DMS153 (cell line): ENCODE data around the gene TTC28.

Source experiments
- DNase-seq: peaks from one replicate; lab custom pipeline; 2025; lab: John Stamatoyannopoulos, UW

The TTC28 gene

DNA sequence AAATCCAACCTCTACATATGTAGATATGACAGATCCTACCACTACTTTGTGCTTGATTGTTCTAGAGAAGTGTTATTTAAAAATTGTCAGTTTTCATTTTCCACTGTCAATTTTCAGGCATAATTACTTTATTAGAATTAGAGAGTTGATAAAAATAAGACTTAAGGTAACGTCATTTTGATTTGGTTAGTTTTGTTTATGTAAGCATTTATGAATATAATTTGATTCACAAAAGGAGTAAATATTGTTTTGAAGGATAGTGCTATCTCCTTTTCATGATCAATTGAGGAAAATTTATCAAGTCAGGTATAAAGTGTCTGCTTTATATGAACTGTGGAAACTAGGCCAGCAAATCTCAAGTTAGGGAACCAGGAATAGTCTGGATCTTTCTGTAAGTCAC lies 718.0 kb downstream of the TTC28 start:
- no peak for DNase-seq

DNA sequence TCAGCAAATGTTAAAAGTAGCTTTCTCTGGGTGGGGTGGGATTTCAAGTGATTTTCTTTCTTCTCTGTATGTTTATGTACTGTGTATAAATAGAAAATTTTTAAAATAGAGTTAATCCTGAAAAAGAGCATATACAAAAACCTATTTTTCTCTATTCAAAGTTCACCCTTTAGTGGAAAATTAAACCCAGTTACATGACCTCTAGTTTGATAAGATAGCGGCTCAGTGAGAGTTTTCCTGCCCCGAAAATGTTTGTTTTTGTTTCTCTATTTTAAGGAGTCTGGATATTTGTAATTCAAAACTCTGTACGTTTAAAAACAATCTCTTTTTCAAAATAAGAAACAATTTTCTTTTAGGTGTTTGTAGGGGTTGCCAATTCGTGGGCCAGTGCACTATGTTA lies 718.5 kb downstream of the TTC28 start:
- DNase-seq, result no peak

DNA sequence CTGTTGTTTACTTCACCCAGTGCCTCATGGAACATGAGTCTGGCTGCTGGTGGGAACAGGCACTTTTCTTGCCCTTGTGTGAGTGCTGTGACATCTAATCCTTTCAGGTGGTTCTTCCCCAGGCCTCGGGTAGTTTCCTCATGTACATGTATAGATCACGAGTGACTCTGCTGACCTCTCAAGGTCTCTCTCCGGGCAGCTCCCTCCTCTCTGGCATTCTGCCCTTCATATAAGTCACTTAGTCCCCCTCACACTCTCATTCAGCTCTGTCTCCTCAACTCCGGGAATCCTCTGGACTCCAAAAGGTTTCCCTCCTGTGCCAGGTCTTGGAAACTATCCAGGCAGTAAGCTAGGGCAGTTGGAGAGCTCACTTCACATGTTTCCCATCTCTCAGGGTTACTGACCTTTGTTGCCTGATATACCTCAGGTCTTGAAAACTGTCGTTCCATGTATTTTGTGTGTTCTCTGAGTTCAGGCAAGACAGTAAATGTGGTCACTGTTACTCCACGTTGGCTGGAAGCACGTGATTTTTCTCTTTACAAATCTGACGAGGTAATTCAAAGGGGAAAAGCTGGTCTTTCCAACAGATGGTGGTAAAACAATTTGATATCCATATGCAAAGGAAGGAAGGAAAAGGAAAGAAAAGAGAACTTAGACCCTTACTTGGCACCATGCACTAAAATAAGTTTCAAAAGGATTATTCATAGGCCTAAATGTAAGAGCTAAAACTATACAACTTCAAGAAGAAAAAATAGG lies 720.1 kb downstream of the TTC28 start:
- DNase-seq, result no peak

DNA sequence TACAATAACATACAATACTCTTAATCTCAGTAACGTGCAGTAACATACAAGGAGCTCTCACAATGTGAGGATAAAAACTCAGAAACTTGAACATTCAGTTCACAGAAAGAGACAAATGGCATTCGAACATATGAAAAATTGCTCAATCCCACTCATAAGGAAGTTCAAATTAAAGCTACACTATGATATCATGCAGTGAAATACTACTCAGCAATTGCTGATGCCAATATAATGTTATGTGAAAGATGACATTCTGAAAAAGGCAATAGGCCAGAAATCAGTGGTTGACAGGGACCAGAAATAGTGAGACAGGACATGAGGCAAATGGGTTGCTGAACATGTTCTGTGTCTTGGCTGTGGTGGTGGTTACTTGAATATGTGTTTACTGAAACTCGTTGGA lies 726.9 kb downstream of the TTC28 start:
- DNase-seq, result no peak

DNA sequence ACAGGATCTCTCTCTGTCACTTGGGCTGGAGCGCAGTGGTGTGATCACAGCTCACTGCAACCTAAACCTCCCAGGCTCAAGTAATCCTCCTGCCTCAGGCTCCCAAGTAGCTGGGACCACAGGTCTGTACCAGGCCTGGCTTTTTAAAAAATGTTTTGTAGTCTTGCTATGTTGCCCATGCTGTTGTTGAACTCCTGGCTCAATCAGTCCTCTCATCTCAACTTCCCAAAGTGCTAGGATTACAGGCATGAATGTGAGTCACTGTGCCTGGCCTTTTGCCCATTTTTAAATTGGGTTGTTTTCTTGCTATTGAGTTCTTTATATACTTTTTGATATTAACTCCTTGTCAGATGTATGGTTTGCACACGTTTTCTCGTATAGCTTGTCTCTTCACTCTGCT lies 727.5 kb downstream of the TTC28 start:
- DNase-seq, result no peak

DNA sequence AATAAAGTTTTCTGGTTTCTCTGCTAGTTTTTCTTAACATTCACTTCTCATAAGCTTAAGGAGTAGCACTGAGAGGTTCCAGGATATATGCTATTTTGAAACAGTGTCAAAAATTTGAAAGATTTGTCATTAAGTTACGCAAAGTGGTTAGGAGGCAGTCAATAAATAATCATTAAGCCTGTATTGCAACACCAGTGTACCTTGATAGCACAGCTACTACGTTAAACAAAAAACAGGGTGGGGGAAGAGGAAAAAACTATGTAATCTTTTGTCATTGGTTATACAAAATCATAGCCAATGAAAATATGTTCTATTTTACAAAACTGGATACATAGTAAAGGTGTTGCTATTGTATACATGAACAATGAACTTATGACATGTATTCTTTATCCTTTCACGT lies 730.2 kb downstream of the TTC28 start:
- no peak for DNase-seq

DNA sequence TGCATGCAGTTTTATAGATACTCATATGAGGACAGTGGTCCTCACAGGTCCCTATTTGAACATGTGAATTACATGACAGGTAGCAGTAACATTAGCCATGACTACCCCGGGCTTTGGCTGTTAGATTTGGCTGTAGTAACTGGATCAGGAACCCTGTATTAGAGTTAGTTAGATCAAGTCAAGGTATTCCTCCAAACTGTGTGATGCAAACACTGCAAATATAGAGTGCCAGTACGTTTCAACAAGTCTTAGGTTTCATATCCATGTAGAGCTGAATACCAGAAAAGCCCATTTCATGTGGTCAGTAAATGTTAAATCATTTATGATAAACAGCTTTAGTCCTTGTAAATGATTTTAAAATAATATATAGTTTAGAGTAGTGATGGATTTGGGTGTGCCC lies 731.1 kb downstream of the TTC28 start:
- DNase-seq, result no peak

DNA sequence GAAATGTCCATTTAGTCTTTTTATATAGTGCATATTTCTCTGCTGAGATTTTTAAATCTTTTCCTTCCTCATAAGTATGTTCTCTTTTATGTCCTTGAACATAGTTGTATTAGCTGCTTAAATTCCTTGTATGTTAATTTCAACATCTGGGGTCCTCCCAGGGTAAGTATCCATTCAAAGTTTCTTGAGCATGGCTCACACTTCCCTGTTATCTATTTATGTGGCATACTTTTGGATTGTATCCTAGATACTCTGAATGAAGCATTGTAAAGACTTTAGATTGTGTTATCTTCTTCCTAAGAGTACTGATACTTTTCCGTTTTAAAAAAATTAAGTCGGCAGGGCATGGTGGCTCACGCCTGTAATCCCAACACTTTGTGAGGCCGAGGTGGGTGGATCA lies 732.2 kb downstream of the TTC28 start:
- no peak for DNase-seq

DNA sequence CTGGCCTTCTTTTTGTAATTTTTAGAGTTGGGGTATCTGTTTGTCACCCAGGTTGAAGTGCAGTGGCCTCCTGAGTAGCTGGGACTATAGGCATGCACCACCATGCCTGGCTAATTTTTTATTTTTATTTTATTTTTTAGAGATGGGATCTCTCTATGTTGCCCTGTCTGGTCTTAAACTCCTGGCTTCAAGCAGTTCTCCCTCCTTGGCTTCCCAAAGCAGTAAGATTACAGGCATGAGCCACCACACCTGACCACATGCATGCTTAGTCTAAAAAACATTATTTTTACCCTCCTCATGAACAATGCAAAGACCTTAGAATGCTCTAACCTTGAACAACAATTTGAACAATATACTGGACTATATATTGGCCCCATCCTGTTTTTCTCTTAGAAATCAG lies 738.5 kb downstream of the TTC28 start:
- no peak for DNase-seq

DNA sequence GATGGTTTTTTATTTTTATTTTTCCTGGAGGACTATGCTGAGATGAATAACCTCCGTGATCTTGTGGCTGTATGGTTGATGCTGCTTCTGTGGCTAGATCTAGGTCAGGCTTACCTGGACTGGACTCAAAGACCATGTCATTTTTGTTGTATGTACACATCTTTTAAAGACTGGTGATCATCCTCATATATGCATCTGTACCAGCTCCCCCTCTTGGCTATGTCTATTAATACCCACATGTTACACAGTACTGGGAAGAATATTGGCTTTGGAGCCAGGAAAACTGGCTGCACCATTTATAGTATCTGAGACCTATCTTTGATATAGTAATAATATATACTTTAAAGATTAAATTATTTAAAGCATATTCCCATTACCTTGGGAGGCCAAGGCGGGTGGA lies 742.2 kb downstream of the TTC28 start:
- no peak for DNase-seq

DNA sequence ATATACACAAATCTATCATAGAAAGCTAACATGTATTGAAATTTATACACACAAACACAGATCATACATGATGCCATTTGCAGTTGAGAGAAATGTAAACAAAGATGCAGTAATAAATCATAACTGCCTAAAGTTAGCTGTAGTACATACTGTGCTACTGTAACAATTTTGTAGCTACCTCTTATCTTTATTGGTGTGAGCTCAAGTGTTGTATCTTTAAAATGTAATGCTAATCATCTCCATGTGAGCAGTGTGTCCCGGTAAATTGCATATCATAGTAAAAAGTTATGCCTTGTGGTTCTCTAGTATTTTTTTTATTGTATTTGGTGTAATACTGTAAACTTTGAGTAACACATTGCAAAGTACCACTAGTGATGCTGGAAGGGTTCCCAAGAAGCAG lies 743.7 kb downstream of the TTC28 start:
- DNase-seq, result no peak

DNA sequence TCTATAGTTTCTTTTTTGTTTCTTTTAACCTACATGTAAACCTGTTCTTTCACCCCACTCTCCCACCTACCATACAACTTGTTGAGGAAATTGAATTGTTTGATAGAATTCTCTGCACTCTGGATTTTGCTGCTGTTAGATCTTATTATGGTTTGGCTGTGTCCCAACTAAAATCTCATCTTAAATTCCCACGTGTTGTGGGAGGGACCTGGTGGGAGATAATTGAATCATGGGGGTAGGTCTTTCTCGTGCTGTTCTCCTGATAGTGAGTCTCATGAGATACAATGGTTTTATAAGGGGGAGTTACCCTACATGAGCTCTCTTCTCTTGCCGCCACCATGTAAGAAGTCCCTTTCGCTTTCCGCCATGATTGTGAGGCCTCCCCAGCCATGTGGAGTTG lies 745.6 kb downstream of the TTC28 start:
- DNase-seq, result no peak

DNA sequence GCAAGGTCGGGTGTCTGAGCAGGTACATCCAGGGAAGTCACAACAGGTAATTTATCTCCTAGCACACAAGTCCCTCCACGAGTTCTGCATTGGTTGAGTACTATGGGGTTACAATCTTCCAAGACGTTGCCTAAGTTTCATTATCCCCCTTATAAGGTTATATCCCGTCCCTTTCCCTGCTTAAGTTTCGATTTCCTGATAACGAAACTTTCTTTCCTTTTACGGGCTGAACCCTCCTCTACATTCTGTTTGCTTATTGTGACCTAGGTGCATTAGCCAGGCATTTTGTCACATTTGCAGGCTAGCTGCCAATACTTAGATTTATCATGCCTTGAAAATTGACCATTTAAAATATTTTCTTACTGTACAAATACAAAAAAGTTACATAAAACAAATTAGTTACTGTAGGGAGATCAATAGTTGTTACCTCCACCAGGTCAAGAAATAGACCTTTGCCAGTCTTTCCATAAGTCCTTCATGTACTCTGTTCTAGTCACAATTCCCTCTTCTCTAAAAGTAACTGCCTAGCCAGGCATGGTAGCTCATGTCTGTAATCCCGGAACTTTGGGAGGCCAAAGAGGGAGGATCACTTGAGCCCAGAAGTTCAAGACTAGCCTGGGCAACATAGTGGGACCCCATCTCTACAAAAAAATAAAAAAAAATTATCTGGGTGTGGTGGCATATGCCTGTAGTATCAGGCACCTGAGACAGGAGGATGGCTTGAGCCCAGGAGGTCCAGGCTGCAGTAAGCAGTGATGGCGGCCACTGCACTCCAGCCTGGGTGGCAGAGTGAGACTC lies 746.3 kb downstream of the TTC28 start:
- DNase-seq, result no peak

DNA sequence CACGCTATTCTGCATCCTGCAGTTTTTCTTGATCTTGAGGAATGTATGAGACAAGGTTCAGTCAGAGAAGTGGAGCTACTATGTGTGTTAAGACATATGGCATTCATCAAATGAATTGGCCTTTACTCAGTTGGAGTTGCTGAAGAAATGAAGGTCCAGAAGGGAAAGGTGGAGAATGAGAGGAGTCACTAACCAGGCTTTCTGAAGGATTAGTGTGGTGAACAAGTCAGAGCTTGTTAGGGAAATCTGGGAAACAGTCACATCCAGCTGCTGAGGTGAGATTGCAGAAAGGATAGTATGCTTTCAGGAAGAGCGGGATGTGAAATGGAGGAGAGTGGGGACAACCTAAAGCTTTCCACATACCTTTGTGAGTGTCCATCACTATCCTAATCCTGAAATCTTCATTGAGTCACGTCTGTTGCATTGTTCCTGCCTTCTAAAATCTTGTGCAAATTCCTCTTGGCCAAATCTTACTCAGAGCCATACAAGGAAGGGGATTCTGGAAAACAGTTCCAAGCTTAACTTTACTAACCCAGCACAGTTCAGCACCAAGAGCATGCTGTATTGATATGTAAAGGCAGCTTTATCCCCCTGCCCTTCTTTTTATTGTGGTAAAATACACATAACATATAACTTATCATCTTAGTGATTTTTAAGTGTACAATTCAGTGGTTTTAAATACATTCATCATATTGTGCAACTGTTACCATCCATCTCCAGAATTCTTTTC lies 749.1 kb downstream of the TTC28 start:
- no peak for DNase-seq
